Fibroblast of peridontal ligament (primary cell): ENCODE data around the gene OGT.
A peak's percentile ranks its signal among the peaks of the same experiment; 100 is the strongest.
"Not testable (repeated sequence)": the region's sequence is repeated elsewhere in the genome, so short reads cannot be mapped to it uniquely, and the experiment has no call there.

Experiments
- DNase-seq: peaks from one replicate; pipeline ENCODE4 v3.0.0-alpha.2; 2010; ENCODE audit errors: extremely low read depth

The OGT gene

DNA sequence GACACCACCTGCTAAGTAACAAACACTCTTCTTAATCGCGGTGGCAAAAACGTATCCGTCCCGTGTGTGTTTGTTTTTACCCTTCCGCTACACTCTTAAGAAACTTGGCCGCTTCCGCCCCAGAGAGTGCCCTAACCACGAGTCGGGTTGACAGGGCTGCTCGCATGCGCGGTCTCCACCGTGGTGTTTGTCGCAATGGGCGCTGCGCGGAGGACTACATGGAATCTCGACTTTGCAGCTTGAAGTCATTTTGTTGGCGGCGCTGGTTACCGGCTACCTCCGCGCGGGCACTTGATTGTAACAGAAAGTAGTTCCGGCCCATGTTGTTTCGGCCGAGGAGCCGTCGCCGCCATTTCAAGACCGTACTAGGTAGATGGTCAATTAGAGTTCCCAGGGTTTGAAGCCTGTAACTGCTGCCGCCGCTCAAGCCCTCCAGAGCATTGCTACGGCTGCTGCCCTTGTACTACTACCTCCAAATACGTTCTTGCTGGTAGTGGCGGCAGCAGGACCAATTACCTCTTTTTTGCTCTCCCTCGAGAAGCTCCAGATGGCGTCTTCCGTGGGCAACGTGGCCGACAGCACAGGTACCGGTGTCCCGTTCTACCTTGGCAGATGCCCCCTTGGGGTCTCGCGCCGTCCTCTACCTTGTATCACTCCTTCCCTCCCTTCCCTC is at the start of gene OGT:
Gene OGT, plus strand, starts transcription at position 352 of the 673 bp plus-strand sequence. Its CDS starts 196 bp downstream, at position 548.
- peak; percentile 97 for DNase-seq

DNA sequence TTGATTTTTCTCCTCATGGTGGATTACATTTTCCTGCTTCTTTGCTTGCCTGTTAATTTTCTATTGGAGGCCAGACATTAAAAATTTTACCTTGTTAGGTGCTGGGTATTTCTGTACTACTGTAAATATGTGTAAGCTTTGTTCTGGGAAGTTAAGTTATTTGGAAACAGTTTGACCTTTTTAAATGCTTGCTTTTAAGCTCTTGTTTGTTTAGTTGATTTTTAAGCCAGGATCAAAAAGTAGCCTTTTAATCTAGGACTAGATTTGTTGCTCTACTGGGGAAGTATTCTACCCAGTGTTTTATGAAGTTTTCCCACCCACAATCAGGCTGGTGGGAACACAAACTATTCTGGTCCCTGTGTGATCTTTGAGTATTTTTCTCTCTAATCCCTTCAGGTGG is 45.1 kb upstream of the OGT start:
- no peak for DNase-seq

DNA sequence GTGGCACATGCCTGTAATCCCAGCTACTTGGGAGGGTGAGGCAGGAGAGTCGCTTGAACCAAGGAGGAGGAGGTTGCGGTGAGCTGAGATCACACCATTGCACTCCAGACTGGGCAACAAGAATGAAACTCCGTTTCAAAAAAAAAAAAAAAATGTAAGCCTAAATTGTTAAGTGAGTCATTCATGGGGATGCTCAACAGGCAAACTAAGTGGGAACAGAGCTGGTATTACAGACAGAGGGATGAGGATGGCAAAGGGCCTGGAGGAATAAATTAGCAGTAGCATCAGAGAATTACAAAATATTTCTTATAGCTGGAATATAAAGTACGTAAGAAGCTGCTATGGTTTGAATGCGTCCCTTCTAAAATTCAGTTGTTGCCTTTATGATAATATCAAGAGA is 43.4 kb upstream of the OGT start:
- DNase-seq, result peak; percentile 56

DNA sequence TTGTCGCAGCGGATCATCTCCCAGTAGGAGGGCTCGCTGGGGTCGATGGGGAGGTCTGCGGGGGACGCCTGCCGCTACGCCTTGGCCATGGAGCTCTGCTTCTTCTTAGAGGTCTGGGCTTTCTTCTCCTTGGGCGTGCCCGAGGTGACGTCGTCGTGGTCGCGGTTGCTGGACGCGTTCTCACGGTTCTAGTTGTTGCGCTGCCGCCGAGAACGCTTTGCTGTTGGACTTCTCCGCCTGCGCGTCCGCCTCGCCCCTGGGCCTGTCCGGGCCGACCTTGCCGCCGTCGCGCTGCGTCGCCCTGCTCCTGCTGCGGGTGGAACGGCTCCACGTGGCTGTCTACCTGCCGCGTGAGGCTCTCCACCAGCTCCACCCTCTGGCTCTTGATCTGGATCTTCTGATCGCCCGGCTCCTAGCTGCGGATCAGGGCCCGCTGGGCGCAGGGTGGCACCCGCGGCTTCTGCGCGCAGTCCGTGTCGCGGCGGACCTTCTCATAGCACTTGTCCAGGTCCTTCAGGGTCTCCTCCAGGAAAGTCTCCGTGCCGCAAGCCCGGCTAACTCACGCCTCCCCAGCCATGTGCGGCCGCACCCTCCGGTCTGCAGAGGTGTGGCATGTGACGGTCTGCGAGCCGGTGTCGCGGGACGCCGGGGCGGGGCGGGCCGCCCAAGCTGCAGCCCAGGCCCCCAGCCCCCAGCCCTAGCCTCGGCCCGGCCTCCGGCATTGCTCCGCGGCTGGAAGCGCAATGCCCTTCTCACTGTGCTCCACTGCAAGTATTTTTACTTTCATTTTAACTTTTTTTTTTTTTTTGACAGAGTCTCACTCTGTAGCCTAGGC is 40.5 kb upstream of the OGT start:
- peak; percentile 51 for DNase-seq

GRCh38 chrX:71493111-71493613 is 39.7 kb upstream of the OGT start:
- peak; percentile 52 for DNase-seq

DNA sequence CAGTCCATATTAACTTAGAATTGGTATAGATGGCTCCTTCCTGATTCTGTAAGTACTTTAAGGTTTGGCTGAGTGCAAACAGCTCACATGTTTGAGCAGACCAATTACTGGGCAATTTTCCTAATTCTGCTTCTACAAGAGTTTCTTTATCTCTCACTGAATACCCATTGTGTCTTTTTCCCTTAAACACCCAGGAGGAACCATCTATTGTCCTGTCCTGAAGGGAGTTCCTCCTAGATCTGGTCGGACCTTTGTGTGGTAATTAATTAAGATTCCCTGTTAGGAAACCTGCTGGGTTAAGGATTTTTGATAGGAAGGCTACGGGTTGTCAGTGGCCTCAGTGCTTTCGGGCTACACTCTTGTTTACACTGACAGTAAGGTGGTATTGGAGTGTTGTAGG is 36.9 kb upstream of the OGT start:
- DNase-seq, result not testable (repeated sequence)

- no peak for DNase-seq
These were observed 36.4 kb upstream of the OGT start for GRCh38 chrX:71496476-71496875.

DNA sequence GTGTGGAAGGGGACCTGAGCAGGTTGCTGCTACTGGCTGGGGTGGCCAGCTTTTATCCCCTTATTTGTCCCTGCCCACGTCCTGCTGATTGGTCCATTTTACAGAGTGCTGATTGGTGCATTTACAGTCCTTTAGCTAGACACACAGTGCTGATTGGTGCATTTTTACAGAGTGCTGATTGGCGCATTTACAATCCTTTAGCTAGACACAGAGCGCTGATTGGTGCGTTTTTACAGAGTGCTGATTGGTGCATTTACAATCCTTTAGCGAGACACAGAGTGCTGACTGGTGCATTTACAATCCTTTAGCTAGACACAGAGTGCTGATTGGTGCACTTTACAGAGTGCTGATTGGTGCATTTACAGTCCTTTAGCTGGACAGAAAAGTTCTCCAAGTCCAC is 30.8 kb upstream of the OGT start:
- not testable (repeated sequence) for DNase-seq

DNA sequence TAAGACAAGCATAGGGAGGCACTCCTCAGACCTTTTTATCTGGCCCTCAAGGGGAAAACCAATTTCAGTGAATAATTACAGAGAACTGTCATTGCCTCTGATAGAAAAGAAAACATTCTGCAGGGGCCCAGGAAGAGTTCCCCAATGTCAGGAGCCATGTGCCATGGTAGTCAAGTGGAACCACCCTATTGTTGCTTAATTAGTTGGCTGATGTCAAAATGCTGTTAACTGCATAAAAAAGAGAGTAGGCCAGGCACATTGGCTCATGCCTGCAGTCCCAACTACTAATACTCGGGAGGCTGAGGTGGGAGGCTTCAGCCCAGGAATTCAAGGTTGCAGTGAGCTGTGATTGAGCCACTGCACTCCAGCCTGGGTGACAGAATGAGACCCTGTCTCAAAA is 28.6 kb upstream of the OGT start:
- DNase-seq, result no peak

DNA sequence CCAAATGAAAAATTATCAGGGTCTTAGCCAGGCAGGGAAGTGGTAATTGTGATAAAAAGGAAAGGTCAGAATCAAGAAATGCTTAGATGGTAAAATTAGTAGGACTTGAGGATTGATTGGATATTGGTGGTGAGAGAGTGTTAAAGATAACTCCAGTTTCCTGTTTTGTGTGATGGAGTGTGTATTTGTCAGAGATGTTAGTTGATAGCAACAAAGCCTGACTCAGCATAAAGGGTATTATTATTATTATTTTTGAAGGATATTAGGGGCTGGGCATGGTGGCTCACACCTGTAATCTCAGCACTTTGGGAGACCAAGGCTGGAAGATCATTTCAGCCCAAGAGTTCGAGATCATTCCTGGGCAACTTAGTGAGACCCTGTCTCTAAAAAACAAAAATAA is 23.6 kb upstream of the OGT start:
- DNase-seq, result no peak

DNA sequence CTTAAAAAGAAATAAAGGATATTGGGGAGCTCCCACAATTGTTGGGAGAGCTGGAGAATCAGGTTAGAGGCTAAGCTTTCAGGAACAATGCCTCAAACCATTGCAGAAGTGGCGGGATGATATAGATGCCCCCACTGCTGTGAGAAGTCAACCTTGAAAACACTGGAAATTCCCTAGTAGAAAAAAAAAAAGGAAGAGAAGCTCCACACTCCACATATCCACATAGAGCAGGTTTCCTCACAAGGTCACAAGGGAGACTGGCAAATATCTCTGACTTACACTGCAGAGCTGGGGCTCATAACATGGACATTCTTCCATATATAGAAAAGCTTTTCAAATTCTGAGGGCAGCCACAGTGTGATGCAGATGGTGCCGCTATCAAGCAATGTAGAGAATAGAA is 22.7 kb upstream of the OGT start:
- no peak for DNase-seq

GRCh38 chrX:71513731-71514130 is 19.2 kb upstream of the OGT start:
- DNase-seq, result not testable (repeated sequence)

- DNase-seq, result no peak
These were observed 18.4 kb upstream of the OGT start for GRCh38 chrX:71514367-71515037.

- peak; percentile 13 for DNase-seq
These were observed 17.9 kb upstream of the OGT start for GRCh38 chrX:71515038-71515396.

DNA sequence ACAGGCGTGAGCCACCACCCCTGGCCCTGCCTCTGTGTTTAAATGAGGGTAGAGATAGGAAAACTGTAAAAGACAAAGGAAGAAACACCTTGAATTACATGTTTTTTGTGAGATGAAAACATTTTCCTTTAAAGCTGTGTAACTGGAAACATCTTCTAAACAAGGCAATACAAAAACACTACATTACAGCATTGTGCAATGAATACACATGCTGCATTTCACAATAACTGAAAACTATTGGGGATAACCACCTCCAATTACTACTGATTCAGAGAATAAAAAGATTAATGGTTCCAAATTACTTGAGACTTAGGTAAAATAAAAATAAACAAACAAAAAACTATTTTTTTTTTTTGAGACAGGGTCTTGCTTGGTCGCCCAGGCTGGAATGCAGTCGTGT is 7.6 kb upstream of the OGT start:
- DNase-seq, result no peak

- peak; percentile 31 for DNase-seq
These were observed 689 bp upstream of the OGT start for GRCh38 chrX:71532078-71532752.

DNA sequence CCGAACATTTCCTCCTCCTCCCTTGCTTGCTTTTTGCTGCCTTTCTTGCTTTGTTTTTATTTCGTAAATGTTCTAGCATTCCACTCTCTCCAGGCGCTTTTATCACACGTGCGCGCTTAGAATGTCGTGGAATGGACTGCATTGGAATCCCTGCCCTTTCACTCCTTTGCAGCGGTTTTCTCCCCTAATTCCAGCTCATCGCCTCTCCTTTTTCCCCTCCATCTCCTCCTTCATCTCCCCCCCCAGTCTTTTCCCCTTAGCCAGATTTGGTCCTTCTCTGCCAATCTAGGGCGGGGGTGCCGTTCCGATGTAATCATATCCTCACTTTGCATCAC is 579 bp downstream of the OGT start:
- DNase-seq, result no peak

GRCh38 chrX:71533851-71534561 is 1.1 kb downstream of the OGT start:
- peak; percentile 53 for DNase-seq

DNA sequence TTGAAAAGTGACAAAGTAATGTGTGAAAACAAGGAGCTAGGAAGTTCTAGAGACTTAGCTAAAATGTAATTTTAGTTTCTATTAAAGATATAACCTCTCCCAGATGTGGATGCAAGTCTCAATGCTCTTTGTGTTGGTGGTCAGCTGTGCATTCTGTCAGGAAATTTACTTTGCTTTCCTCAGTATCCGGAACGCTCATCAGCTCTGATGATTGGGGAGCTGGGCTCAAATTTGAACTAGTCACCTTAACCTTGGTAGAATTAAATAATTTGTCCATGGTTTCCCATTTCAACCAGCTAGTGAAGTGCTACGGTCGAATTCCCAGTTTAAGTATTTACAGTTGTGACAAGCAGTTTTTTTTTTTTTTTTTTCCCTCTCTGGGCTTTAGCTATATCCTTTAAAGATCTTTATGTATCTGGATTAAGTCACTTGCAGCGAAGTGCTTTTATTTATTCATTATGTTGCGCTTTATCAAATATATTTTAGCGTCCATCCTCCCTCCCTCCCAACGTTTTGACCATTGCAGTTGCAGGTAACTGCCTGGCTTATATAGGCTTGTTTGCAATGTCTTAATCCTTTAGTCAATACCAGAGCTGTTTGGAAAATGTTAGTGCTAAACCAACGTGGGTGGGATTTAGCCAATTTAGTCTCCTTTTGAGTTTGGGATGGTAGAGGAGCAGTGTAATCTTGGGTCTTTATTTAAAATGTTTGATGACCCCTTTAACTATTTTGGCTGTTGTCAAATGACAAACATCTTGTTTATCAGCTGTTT is 2.1 kb downstream of the OGT start:
- DNase-seq, result no peak

DNA sequence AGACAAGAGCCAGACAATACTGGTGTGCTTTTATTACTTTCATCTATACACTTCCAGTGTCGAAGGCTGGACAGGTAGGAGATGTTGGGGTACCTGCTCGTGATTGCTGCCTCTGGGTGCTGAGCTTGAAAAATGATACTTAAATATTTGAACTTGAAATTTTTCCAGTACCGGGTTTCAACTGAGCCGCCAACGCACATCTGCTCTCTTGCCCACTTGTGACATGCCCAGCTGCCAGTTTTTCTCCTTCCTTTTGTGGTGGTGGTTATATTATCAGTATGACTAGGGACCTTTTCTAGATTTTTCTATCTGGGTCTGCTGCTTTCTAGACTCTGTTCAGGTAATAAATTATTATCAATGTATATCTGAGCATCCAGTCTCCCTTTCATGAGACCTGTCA is 3.4 kb downstream of the OGT start:
- DNase-seq, result no peak

DNA sequence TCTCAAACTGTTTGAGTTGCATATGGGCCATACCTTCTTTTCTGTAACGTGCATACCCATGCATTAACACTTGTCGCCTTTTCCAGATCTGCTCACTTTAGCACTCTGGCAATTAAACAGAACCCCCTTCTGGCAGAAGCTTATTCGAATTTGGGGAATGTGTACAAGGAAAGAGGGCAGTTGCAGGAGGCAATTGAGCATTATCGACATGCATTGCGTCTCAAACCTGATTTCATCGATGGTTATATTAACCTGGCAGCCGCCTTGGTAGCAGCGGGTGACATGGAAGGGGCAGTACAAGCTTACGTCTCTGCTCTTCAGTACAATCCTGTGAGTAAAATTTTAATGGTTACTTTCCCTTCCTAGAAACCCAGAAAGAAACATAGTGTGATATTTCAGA is 4.8 kb downstream of the OGT start:
- DNase-seq, result no peak
